NCI-H1092 (cell line): ENCODE data around the gene CTDNEP1.

Experiments used
- DNase-seq: peaks from one replicate; lab custom pipeline; 2025; lab: John Stamatoyannopoulos, UW

CTDNEP1 gene

GRCh38 chr17:7251661-7252175 is at the start of gene CTDNEP1:
TSS of gene CTDNEP1 (minus strand) at chr17:7251734. CDS start at chr17:7251296, 438 bp downstream.
- peak; percentile 95 for DNase-seq

GRCh38 chr17:7296189-7296861 is 44.8 kb upstream of the CTDNEP1 start:
- DNase-seq: peak; percentile 38

GRCh38 chr17:7295230-7296180 is 44.0 kb upstream of the CTDNEP1 start:
- no peak for DNase-seq

DNA sequence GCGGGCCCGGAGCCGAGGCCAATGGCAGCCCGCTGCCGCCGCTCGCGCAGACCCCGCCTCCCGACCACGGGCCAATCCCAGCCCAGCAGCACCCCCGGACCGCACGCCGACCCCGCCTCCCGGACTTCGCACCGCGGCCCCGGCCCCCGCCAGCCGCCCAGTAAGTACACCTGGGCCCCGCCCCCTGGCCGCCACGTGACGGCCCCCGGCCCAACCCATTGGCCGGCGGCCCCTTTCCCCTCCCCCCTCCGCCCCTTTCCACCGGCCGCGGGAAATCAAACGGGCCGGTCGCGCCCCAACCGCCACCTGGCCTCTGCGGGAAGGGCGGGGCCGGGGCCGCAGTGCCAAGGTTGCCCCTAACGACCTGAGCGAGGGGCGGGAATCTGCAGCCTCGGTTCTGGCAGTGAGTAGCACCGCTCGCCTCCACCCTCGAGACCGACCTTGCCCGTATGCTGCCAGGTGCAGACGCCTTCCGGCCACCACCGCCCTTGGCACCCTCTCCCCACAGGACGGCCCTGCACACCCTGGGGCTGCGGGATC is 43.1 kb upstream of the CTDNEP1 start, which contains the start of gene YBX2:
TSS of gene YBX2 (minus strand) at position 26 of the 540 bp plus-strand sequence. CDS start 139 bp downstream, outside the sequence.
- DNase-seq: peak; percentile 56

GRCh38 chr17:7293816-7294613 is 42.5 kb upstream of the CTDNEP1 start:
- DNase-seq: no peak

GRCh38 chr17:7293159-7293558 is 41.6 kb upstream of the CTDNEP1 start:
- DNase-seq: no peak

GRCh38 chr17:7292729-7293128 is 41.2 kb upstream of the CTDNEP1 start:
- no peak for DNase-seq

DNA sequence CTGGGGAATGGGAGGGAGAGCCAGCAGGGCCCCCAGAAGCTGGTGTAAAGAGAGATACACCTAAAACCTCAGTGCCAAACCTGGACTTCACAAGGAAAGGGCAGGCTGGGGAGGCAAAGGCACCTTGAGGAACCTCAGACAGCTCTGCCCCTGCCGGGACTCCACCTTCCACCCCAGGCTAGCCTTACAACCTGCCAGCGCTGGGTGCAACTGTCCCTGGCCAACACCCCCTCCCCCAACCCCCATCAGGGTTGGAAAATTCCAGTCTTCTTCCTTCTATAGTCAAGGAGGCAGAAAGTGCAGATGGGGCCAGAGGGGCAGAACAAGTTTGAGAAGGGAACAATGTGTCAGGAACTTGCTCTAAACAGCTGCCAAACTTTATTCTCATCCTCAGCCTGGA is 40.7 kb upstream of the CTDNEP1 start:
- DNase-seq: no peak

- DNase-seq: no peak
Observed at GRCh38 chr17:7290685-7291084, 39.2 kb upstream of the CTDNEP1 start.

DNA sequence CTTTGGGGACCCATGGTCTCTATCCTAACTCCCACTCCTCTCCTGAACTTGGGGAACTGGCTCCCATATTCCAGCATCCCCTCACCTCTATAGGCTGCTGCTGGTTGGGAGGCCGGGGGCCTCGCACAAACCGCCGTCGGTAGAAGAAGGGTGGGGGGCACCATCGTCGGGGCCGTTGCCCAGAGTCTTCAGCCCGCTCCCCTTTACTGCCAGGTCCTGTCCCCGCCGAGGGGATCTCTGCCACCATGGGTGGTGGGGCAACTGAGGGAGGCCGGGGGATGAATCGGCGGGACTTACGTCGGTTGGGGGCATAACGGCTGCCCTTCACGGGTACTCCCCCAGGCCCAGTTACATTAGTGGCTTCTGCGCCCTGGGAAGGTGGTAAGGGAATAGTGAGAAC is 38.6 kb upstream of the CTDNEP1 start:
- DNase-seq: no peak

DNA sequence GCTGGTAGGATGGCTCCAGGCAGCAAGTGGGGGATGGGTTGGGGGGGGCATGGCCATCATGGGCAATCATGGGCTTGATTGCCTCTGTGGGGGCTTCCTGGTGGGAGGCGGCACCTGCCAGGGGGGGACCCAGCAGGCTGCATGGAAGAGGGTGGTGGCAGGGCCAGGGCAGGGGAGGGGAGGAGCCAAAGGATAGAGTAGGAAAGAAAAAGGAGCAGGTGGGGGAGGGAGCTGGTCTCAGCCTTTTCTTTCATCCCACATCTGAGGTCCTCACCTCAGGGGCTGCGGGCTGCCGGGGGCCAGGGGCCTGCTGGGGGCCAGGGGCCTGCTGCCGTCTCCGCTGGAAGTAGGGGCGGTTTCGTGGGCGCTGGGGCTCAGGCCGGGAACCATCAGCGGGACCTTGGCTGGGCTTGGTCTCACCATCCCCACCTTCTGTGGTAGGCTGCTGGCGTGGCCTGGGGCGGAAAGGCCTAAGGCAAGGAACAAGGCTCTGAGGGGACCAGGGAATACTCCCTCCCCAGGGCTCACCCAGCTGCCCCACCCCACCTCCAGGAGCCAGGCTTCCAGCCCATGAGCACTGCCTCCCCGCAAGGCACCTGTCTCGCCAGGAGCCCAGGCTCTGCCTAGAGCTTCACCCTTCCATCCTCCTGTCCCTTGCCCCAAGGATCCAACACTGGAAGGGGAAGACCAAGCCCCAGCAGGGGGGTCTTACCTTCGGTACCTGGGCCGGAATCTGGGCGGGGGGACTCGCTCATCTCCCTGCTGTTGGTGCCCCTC is 37.9 kb upstream of the CTDNEP1 start:
- DNase-seq: no peak

- DNase-seq: no peak
Observed at GRCh38 chr17:7285679-7286078, 34.1 kb upstream of the CTDNEP1 start.

- no peak for DNase-seq
Observed at GRCh38 chr17:7284911-7285310, 33.4 kb upstream of the CTDNEP1 start.

GRCh38 chr17:7283471-7284216 is 32.1 kb upstream of the CTDNEP1 start:
- DNase-seq: no peak

GRCh38 chr17:7282752-7283321 is 31.3 kb upstream of the CTDNEP1 start:
- DNase-seq: no peak

GRCh38 chr17:7281953-7282751 is 30.6 kb upstream of the CTDNEP1 start:
- no peak for DNase-seq

GRCh38 chr17:7281074-7281952 is 29.8 kb upstream of the CTDNEP1 start, which contains the start of gene SLC2A4:
TSS of gene SLC2A4 (plus strand) at chr17:7281718. CDS start at chr17:7281935, 217 bp downstream.
- DNase-seq: no peak
